Measurements from ENCODE around the gene CHST1. TPM values are rescaled to one million over a fixed set of nuclear protein-coding genes. Genes with fewer than 3 reads are reported as not detected.

CHST1 gene
- polyA plus RNA-seq, 3 donors, result not detected

DNA sequence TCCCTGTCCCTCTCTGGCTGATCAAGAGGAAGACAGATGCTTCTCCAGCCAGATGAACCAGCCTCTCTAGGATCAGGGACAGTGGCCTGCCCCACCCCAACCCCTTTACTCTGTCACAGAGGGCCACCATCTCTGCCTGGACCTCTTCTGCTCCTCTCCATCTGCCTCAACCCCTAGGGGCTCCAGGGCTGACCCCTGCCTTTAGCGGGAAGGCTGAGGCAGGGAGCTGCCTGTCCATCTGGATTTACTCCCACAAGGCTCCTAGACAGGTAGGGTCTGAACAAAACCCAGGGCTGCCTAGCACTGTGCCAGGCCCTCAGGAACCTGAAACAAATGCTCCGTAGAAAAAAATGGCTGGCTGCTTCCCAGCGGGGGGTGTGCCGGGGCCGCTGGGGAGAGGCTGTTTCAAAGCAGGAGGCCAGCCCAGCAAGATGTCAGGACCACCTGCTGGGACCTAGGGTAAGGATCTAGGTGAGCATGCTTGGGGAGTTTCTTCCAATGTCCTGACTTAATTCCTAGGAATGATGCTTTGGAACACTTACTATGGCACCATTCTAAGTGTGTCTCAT, 3.2 kb downstream of the CHST1 start:
- DNase-seq, result no peak
- Histone ChIP-seq H3K79me2 (ENCODE audit: insufficient read depth, low read length) (no peaks in the 10 kb centered on the region), H3K9ac (ENCODE audit: insufficient read depth, low read length, poor library complexity, severe bottlenecking) (no peak overlapping the region), H4K20me1 (ENCODE audit: insufficient read depth, low read length) (no peaks in the 10 kb centered on the region), H3K4me1 (ENCODE audit: control insufficient read depth in 1 of 2, insufficient read depth in 2 of 2, low read length in 2 of 2) (peaks cover 4 to 10% of the 10 kb centered on the region in 2 donors), H3K36me3 (replicated peaks in 1 of 2; ENCODE audit: control insufficient read depth in 1 of 2, insufficient read depth in 2 of 2, low read length in 2 of 2) (no peaks in the 10 kb centered on the region), H3K27ac (ENCODE audit: low read depth in 1 of 2, low read length in 2 of 2) (no peak overlapping the region), H3K4me3 (replicated peaks in 1 of 3; ENCODE audit: low read depth in 2 of 3, low read length in 3 of 3) (no peak overlapping the region), H3K27me3 (ENCODE audit: control insufficient read depth in 2 of 2, insufficient read depth in 2 of 2, low read length in 2 of 2) (peaks cover 43 to 86% of the 10 kb centered on the region in 2 donors), H2AFZ (ENCODE audit: insufficient read depth, low read depth, low read length, poor library complexity, severe bottlenecking) (no peak overlapping the region), H3K4me2 (replicated peaks; ENCODE audit: extremely low read depth, low read length, poor library complexity, severe bottlenecking) (no peak overlapping the region), H3K9me3 (replicated peaks in 1 of 2; ENCODE audit: control insufficient read depth in 1 of 2, insufficient read depth in 1 of 2, low read length in 2 of 2) (peaks cover 0 to 12% of the 10 kb centered on the region in 2 donors)
- H3K27me3 Mint-ChIP-seq (ENCODE audit: low read depth in 3 of 3), result peaks cover 68 to 86% (median 81%) of the 10 kb centered on the region in 3 donors
- peak overlapping the region in 1 of 2 donors; percentile 26 for H3K4me3 Mint-ChIP-seq
- H3K36me3 Mint-ChIP-seq, result no peaks in the 10 kb centered on the region
- H3K4me1 Mint-ChIP-seq, result peaks cover 6% of the 10 kb centered on the region
- peaks cover 0 to 4% (median 1%) of the 10 kb centered on the region in 7 donors for H3K9me3 Mint-ChIP-seq
- no peak overlapping the region for H3K27ac Mint-ChIP-seq
- intact Hi-C loops (cut with micrococcal nuclease), result no loop called here
- TF ChIP-seq, protein P1, sequence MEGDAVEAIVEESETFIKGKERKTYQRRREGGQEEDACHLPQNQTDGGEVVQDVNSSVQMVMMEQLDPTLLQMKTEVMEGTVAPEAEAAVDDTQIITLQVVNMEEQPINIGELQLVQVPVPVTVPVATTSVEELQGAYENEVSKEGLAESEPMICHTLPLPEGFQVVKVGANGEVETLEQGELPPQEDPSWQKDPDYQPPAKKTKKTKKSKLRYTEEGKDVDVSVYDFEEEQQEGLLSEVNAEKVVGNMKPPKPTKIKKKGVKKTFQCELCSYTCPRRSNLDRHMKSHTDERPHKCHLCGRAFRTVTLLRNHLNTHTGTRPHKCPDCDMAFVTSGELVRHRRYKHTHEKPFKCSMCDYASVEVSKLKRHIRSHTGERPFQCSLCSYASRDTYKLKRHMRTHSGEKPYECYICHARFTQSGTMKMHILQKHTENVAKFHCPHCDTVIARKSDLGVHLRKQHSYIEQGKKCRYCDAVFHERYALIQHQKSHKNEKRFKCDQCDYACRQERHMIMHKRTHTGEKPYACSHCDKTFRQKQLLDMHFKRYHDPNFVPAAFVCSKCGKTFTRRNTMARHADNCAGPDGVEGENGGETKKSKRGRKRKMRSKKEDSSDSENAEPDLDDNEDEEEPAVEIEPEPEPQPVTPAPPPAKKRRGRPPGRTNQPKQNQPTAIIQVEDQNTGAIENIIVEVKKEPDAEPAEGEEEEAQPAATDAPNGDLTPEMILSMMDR (IDR thresholded peaks at IDR 0.05), result no peak
- 63% methylated on average over 5 of the region's 5 CpGs for WGBS (ENCODE audit: insufficient coverage)

DNA sequence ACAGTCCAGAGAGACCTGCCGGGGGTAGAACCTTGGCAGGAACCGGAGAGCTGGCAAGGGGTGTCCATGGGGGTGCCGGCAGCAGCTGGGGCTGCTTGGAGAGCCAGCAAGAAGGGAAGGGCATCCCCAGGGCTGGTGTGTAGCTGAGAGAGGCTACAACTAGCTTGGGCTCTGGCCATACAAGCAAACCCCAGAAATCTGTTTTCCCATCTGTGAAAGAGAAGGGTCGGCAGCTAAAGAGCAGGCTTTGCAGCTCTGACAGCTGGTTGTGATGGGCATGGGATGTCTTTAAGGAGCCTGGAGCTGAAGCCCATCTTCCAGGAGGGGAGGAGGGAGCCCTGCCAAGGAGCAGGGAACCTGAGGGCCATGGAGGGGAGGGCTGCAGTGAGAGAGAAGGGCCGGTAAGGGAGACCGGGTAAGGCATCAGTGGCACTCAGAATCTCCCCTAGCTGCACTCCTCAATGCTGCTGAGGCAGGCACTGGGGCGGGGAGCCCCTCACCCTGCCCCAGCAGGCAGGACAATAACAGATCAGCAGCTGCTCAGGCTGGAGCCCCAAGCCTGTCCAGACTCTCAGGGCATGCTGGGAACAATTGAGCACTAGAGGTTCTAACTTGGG, 3.9 kb downstream of the CHST1 start:
- Histone ChIP-seq H3K9ac (ENCODE audit: insufficient read depth, low read length, poor library complexity, severe bottlenecking) (no peak overlapping the region), H4K20me1 (ENCODE audit: insufficient read depth, low read length) (no peaks in the 10 kb centered on the region), H3K4me3 (replicated peaks in 1 of 3; ENCODE audit: low read depth in 2 of 3, low read length in 3 of 3) (no peak overlapping the region), H3K4me2 (replicated peaks; ENCODE audit: extremely low read depth, low read length, poor library complexity, severe bottlenecking) (no peak overlapping the region), H2AFZ (ENCODE audit: insufficient read depth, low read depth, low read length, poor library complexity, severe bottlenecking) (no peak overlapping the region), H3K27ac (ENCODE audit: low read depth in 1 of 2, low read length in 2 of 2) (no peak overlapping the region), H3K79me2 (ENCODE audit: insufficient read depth, low read length) (no peaks in the 10 kb centered on the region), H3K27me3 (ENCODE audit: control insufficient read depth in 2 of 2, insufficient read depth in 2 of 2, low read length in 2 of 2) (peaks cover 37 to 83% of the 10 kb centered on the region in 2 donors), H3K9me3 (replicated peaks in 1 of 2; ENCODE audit: control insufficient read depth in 1 of 2, insufficient read depth in 1 of 2, low read length in 2 of 2) (peaks cover 0 to 7% of the 10 kb centered on the region in 2 donors), H3K36me3 (replicated peaks in 1 of 2; ENCODE audit: control insufficient read depth in 1 of 2, insufficient read depth in 2 of 2, low read length in 2 of 2) (no peaks in the 10 kb centered on the region), H3K4me1 (ENCODE audit: control insufficient read depth in 1 of 2, insufficient read depth in 2 of 2, low read length in 2 of 2) (peaks cover 4 to 10% of the 10 kb centered on the region in 2 donors)
- H3K27me3 Mint-ChIP-seq (ENCODE audit: low read depth in 3 of 3), result peaks cover 68 to 82% (median 80%) of the 10 kb centered on the region in 3 donors
- H3K27ac Mint-ChIP-seq, result no peak overlapping the region
- peaks cover 6% of the 10 kb centered on the region for H3K4me1 Mint-ChIP-seq
- TF ChIP-seq, protein P1 (IDR thresholded peaks at IDR 0.05), result no peak
- no peak for DNase-seq
- H3K36me3 Mint-ChIP-seq, result no peaks in the 10 kb centered on the region
- H3K4me3 Mint-ChIP-seq, result peak overlapping the region in 1 of 2 donors; percentile 26
- 61% methylated on average over 3 of the region's 7 CpGs for WGBS (ENCODE audit: insufficient coverage)
- intact Hi-C loops (cut with micrococcal nuclease), result no loop called here
- peaks cover 0 to 4% (median 1%) of the 10 kb centered on the region in 7 donors for H3K9me3 Mint-ChIP-seq
